HepG2 (cell line): ENCODE data around the gene PEMT. TPM values are rescaled to one million over a fixed set of nuclear protein-coding genes. Genes with fewer than 3 reads are reported as not detected.

Experiments used
- ATAC-seq: fragments of 200-7000 bp; cut with Tn5 transposase; 3 replicates; pipeline ENCODE4 v1.9.1; 2020; ENCODE audit warnings: mild to moderate bottlenecking, moderate library complexity
- BruUV-seq: library from RNA; stranded (reverse); fragments of 400-500 nt; replicated peaks from 2 replicates; lab custom pipeline; 2021; lab: Mats Ljungman, UMichigan
- CTCF ChIA-PET: fragments of 300-600 bp; formaldehyde crosslinking; extraction: SDS; loops from one replicate; lab custom pipeline; 2021; ENCODE audit warnings: low total read pairs, inconsistent platforms, low intra/inter-chr PET ratio; lab: Yijun Ruan, JAX
- POLR2A ChIA-PET: fragments of 350-600 bp; sonication (Branson Sonifier 250); formaldehyde crosslinking; loops from one replicate; lab custom pipeline; 2020; ENCODE audit warnings: antibody characterized with exemption, inconsistent platforms; lab: Yijun Ruan, JAX
- DNase-seq: peaks from one replicate; pipeline ENCODE4 v3.0.0-alpha.2; 2015; ENCODE audit warnings: low spot score
- FAIRE-seq: peaks from 3 replicates; lab custom pipeline; 2011; peaks lifted over from hg19 to GRCh38; lab: Jason Lieb, UNC
- H2AFZ ChIP-seq: one replicate; pipeline ENCODE4 v1.6.1; 2011; ENCODE audit warnings: low read length, inconsistent platforms
- H3K27ac ChIP-seq: fragments of 300-600 bp; 3 replicates; pipeline ENCODE4 v1.8.0; 2011; ENCODE audit warnings: mixed run types, mild to moderate bottlenecking, mixed read lengths, low read length, inconsistent platforms; ENCODE audit not compliant: insufficient read depth; ENCODE audit errors: extremely low read length
- H3K27me3 ChIP-seq, 2 experiments: fragments of 200-600 bp in 1 of 2; 2 replicates in 1 of 2; 3 replicates in 1 of 2; pipeline versions ENCODE4 v1.6.0 to v1.8.0; 2011; ENCODE audit warnings: low read length in 2 of 2, mild to moderate bottlenecking in 2 of 2, moderate library complexity in 2 of 2, inconsistent platforms in 1 of 2; ENCODE audit not compliant: insufficient read depth in 2 of 2, control insufficient read depth in 1 of 2
- H3K36me3 ChIP-seq, 2 experiments: fragments of 200-600 bp in 1 of 2; replicated peaks in 1 of 2; 2 replicates in 1 of 2; 3 replicates in 1 of 2; pipeline versions ENCODE4 v1.5.1 to v1.8.0; 2011; ENCODE audit warnings: low read length in 2 of 2, inconsistent platforms in 1 of 2; ENCODE audit not compliant: insufficient read depth in 2 of 2, control insufficient read depth in 1 of 2
- H3K4me1 ChIP-seq: 2 replicates; pipeline ENCODE4 v1.5.1; 2012; ENCODE audit warnings: low read length, inconsistent platforms; ENCODE audit not compliant: insufficient read depth
- H3K4me2 ChIP-seq: 2 replicates; pipeline ENCODE4 v1.6.0; 2011; ENCODE audit warnings: low read depth, low read length, inconsistent platforms
- H3K4me3 ChIP-seq, 3 experiments: fragments of 200-600 bp in 1 of 3; sonication (generic), shearing (Covaris generic) in 1 of 3; replicated peaks in 1 of 3; 2 replicates each; pipeline ENCODE4 v1.5.1; 2011 to 2016; ENCODE audit warnings: low read length in 3 of 3, inconsistent platforms in 2 of 3, low read depth in 2 of 3, mild to moderate bottlenecking in 2 of 3, control low read depth in 1 of 3, mixed read lengths in 1 of 3; ENCODE audit not compliant: insufficient read depth in 1 of 3
- H3K79me2 ChIP-seq: one replicate; pipeline ENCODE4 v1.6.1; 2011; ENCODE audit warnings: low read length, inconsistent platforms; ENCODE audit not compliant: insufficient read depth
- H3K9ac ChIP-seq: 2 replicates; pipeline ENCODE4 v1.6.0; 2011; ENCODE audit warnings: mild to moderate bottlenecking, low read depth, low read length, inconsistent platforms; ENCODE audit not compliant: insufficient read depth
- H3K9me3 ChIP-seq: 2 replicates; pipeline ENCODE4 v1.5.1; 2012; ENCODE audit warnings: mild to moderate bottlenecking, low read length
- H4K20me1 ChIP-seq: 2 replicates; pipeline ENCODE4 v1.6.0; 2011; ENCODE audit warnings: inconsistent platforms, mild to moderate bottlenecking, low read length, moderate library complexity; ENCODE audit not compliant: insufficient read depth
- ARID4A ChIP-seq: sonication (generic); formaldehyde crosslinking; IDR thresholded peaks from 2 replicates; pipeline ENCODE4 v1.5.0; 2020; ENCODE audit warnings: mild to moderate bottlenecking, missing genetic modification reagents, borderline replicate concordance
- CSRNP2 ChIP-seq: sonication (generic); formaldehyde crosslinking; conservative IDR thresholded peaks from 2 replicates; pipeline ENCODE4 v1.8.0; 2022; ENCODE audit warnings: low read depth, missing genetic modification reagents
- SKI ChIP-seq: fragments of 450-650 bp; IDR thresholded peaks from one replicate; pipeline ENCODE4 v1.6.1; 2018; ENCODE audit warnings: mild to moderate bottlenecking; ENCODE audit not compliant: partially characterized antibody
- TFDP2 ChIP-seq: sonication (generic); formaldehyde crosslinking; IDR thresholded peaks from 2 replicates; pipeline ENCODE4 v1.4.0; 2020; ENCODE audit warnings: missing genetic modification reagents
- ZBTB7B ChIP-seq: sonication (generic); formaldehyde crosslinking; IDR thresholded peaks from 2 replicates; pipeline ENCODE4 v1.4.0; 2020; ENCODE audit warnings: missing genetic modification reagents
- ZFYVE20 ChIP-seq: sonication (generic); formaldehyde crosslinking; IDR thresholded peaks from 2 replicates; pipeline ENCODE4 v1.8.0; 2023; ENCODE audit warnings: low read depth, mild to moderate bottlenecking, moderate library complexity, missing genetic modification reagents, borderline replicate concordance
- ZNF138 ChIP-seq: sonication (generic); formaldehyde crosslinking; IDR thresholded peaks from 2 replicates; pipeline ENCODE4 v1.5.0; 2020; ENCODE audit warnings: mild to moderate bottlenecking, low read depth, missing genetic modification reagents
- ZNF20 ChIP-seq: sonication (generic); formaldehyde crosslinking; IDR thresholded peaks from 2 replicates; pipeline ENCODE4 v1.4.0; 2020; ENCODE audit warnings: mild to moderate bottlenecking, moderate library complexity, missing genetic modification reagents
- ZNF274 ChIP-seq: sonication (generic); formaldehyde crosslinking; IDR thresholded peaks from 2 replicates; pipeline ENCODE4 v1.5.1; 2020; ENCODE audit warnings: mild to moderate bottlenecking, missing genetic modification reagents
- ZNF605 ChIP-seq: sonication (generic); formaldehyde crosslinking; IDR thresholded peaks from 2 replicates; pipeline ENCODE4 v1.8.0; 2022; ENCODE audit warnings: mild to moderate bottlenecking, missing genetic modification reagents
- ZNF780A ChIP-seq: sonication (generic); formaldehyde crosslinking; IDR thresholded peaks from 2 replicates; pipeline ENCODE4 v1.8.0; 2022; ENCODE audit warnings: mild to moderate bottlenecking, missing genetic modification reagents, moderate library complexity
- WGBS: methylation state at CpG from one replicate; pipeline ENCODE4 v1.1.6; 2017; ENCODE audit warnings: low lambda C conversion rate; 5-methylcytosine and 5-hydroxymethylcytosine counted together
- in situ Hi-C: cut with HindIII; loops from 2 replicates; pipeline ENCODE4 v1.10.0; 2017; ENCODE audit warnings: low pct_unique_long_range_greater_than_20kb; ENCODE audit not compliant: extremely low pct_ligation_motif_present
- intact Hi-C: fragments of 100-400 bp; cut with micrococcal nuclease; formaldehyde crosslinking; loops from one replicate; pipeline ENCODE4 v1.10.0; 2022; ENCODE audit not compliant: unreplicated experiment
- polyA plus RNA-seq, 8 experiments: library from polyadenylated mRNA; depleted of rRNA in 3 of 8; stranded (reverse) in 7 of 8; unstranded in 1 of 8; fragments of >200 nt; fragmentation: Illumina TruSeq in 4 of 8; extraction: Trizol in 4 of 8; gene quantifications; 2 replicates each; pipeline versions ENCODE4 v1.2.1 to v1.2.3, GENCODE V29; 2011 to 2016; ENCODE audit warnings: low read depth in 4 of 8, missing spikeins in 1 of 8, mixed read lengths in 1 of 8; ENCODE audit not compliant: insufficient read depth in 1 of 8
- total RNA-seq, 5 experiments: library from RNA; depleted of rRNA; stranded (reverse); fragments of >200 nt; fragmentation: Illumina TruSeq; extraction: Trizol; gene quantifications; 2 replicates each; pipeline ENCODE4 v1.2.3, GENCODE V29; 2016; ENCODE audit warnings: low read depth in 1 of 5
- TF ChIP-seq, protein P1 (sequence below): sonication (generic); formaldehyde crosslinking; IDR thresholded peaks from 2 replicates; pipeline ENCODE4 v1.5.1; 2020; ENCODE audit warnings: missing genetic modification reagents, mild to moderate bottlenecking, borderline replicate concordance

The PEMT gene
- total and polyA plus RNA-seq, 2 of the 13 experiments (the other 11 are each of a cell fraction or from before 2014, with no cell fraction given) = 31.7 to 43.6 TPM

- TF ChIP-seq ARID4A (CRISPR knock-in tag) = no peak
These were observed 25.8 kb downstream of the PEMT start (continued) for GRCh38 chr17:17565471-17566339.

DNA sequence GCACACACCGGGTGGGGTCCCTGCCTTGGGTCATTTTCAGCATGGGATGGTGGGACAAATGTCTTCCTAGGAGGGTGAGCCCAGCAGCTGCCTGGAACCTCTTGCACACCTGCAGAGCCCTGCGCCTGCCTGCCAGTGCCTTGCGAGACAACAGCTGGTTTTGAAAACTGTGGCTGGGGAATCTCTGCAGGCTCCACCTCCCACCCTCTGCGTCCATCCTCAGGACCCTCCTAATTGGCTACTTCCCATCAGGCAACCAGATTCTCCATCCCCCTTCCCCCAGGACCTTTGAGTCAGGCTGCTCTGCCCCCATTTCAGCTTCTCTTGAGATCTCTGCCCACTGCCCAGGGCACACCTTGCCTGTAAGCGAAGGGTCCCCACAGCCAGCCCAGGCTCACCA, 26.6 kb downstream of the PEMT start:
- intact Hi-C loops = no loop called here
- no peak for TF ChIP-seq ZNF780A (CRISPR knock-in tag)
- no peak for TF ChIP-seq ZNF20
- no peak for TF ChIP-seq ZNF274
- no peak for TF ChIP-seq CSRNP2
- no peak for TF ChIP-seq SKI
- no peak for TF ChIP-seq ZNF138 (CRISPR knock-in tag)
- TF ChIP-seq ZNF605 (CRISPR knock-in tag) = no peak
- no peak for TF ChIP-seq TFDP2 (CRISPR knock-in tag)
- TF ChIP-seq, protein P1, sequence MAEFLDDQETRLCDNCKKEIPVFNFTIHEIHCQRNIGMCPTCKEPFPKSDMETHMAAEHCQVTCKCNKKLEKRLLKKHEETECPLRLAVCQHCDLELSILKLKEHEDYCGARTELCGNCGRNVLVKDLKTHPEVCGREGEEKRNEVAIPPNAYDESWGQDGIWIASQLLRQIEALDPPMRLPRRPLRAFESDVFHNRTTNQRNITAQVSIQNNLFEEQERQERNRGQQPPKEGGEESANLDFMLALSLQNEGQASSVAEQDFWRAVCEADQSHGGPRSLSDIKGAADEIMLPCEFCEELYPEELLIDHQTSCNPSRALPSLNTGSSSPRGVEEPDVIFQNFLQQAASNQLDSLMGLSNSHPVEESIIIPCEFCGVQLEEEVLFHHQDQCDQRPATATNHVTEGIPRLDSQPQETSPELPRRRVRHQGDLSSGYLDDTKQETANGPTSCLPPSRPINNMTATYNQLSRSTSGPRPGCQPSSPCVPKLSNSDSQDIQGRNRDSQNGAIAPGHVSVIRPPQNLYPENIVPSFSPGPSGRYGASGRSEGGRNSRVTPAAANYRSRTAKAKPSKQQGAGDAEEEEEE (CRISPR knock-in tag) = no peak
- TF ChIP-seq ZBTB7B = no peak
- no peak for TF ChIP-seq ZFYVE20 (CRISPR knock-in tag)

More for the DNA sequence above, 26.6 kb downstream of the PEMT start:
- Histone ChIP-seq H3K9me3 (no peaks in the 10 kb centered on the region), H3K4me2 (no peak overlapping the region), H4K20me1 (0 out of 2 replicates have a peak, but pooled peaks cover 5% of the 10 kb centered on the region), H3K27ac (no peak overlapping the region), H3K79me2 (no peaks in the 10 kb centered on the region), H3K4me3 (no peak overlapping the region), H3K9ac (no peak overlapping the region), H3K36me3 (no peaks in the 10 kb centered on the region), H2AFZ (no peak overlapping the region), H3K4me1 (peaks cover 17% of the 10 kb centered on the region), H3K27me3 (no peaks in the 10 kb centered on the region)
- no peak for FAIRE-seq
- DNase-seq = no peak
- ATAC-seq = no peak
- no TSS peak for BruUV-seq
- ChIA-PET CTCF (no interaction called here), POLR2A (interaction anchor here (8.9 kb wide), 1 partner anchor 69 kb away, joined by 114 read pairs; the partner anchor contains the start of gene RASD1)
- in situ Hi-C loops = loop anchor here (5.0 kb wide), 2 partner anchors 58 to 208 kb away; no protein-coding TSS in a partner anchor
- 93% methylated on average over 3 of the region's 5 CpGs for WGBS
